OCI-LY7 (cell line): ENCODE results near the gene RP9. TPM values are rescaled to one million over a fixed set of nuclear protein-coding genes. Genes with fewer than 3 reads are reported as not detected.

Source experiments
- Bru-seq: library from RNA; stranded (reverse); fragments of 400-500 nt; gene quantifications from one replicate; lab custom pipeline; 2021; lab: Mats Ljungman, UMichigan
- BruChase-seq, 2 experiments: library from RNA; stranded (reverse); fragments of 400-500 nt; gene quantifications; one replicate each; lab custom pipeline; 2021; lab: Mats Ljungman, UMichigan
- BruUV-seq: library from RNA; stranded (reverse); fragments of 400-500 nt; replicated peaks from 2 replicates; lab custom pipeline; 2021; lab: Mats Ljungman, UMichigan
- CTCF ChIA-PET: fragments of 300-600 bp; sonication (Branson Sonifier 250); formaldehyde crosslinking; loops from one replicate; lab custom pipeline; 2022; ENCODE audit warnings: antibody characterized with exemption; ENCODE audit not compliant: unreplicated experiment; lab: Charles Lee
- POLR2A ChIA-PET: fragments of 300-600 bp; sonication (Branson Sonifier 250); formaldehyde crosslinking; loops from one replicate; lab custom pipeline; 2022; ENCODE audit warnings: antibody characterized with exemption; lab: Charles Lee
- DNase-seq: peaks from one replicate; pipeline ENCODE4 v3.0.0-alpha.2; 2015; ENCODE audit warnings: low spot score
- H2AFZ ChIP-seq: fragments of 200-600 bp; sonication (generic), shearing (Covaris generic); 2 replicates; pipeline ENCODE4 v1.6.1; 2014; ENCODE audit warnings: mild to moderate bottlenecking, antibody characterized with exemption, low read length, moderate library complexity
- H3K27ac ChIP-seq: fragments of 200-600 bp; sonication (generic); 2 replicates; pipeline ENCODE4 v1.5.1; 2014; ENCODE audit warnings: mixed run types, low read depth, mild to moderate bottlenecking, moderate library complexity, low read length, inconsistent platforms; ENCODE audit not compliant: poor library complexity, severe bottlenecking
- H3K36me3 ChIP-seq: fragments of 200-600 bp; sonication (generic); 2 replicates; pipeline ENCODE4 v1.6.1; 2014; ENCODE audit warnings: mild to moderate bottlenecking, antibody characterized with exemption, low read length, moderate library complexity, mixed read lengths; ENCODE audit not compliant: insufficient read depth
- H3K4me1 ChIP-seq: fragments of 200-600 bp; sonication (generic); 2 replicates; pipeline ENCODE4 v1.5.1; 2014; ENCODE audit warnings: mild to moderate bottlenecking, low read length; ENCODE audit not compliant: insufficient read depth, poor library complexity, severe bottlenecking
- H3K4me2 ChIP-seq: fragments of 200-600 bp; sonication (generic); 2 replicates; pipeline ENCODE4 v1.6.1; 2014; ENCODE audit warnings: mild to moderate bottlenecking, low read length
- H3K4me3 ChIP-seq: fragments of 200-600 bp; sonication (generic); 2 replicates; pipeline ENCODE4 v1.5.1; 2014; ENCODE audit warnings: mild to moderate bottlenecking, low read depth, low read length; ENCODE audit not compliant: poor library complexity, severe bottlenecking
- H3K79me2 ChIP-seq: fragments of 200-600 bp; sonication (generic); 2 replicates; pipeline ENCODE4 v1.6.1; 2016; ENCODE audit warnings: low read depth, mild to moderate bottlenecking, low read length, moderate library complexity, mixed read lengths; ENCODE audit not compliant: insufficient read depth
- H3K9me2 ChIP-seq: fragments of 200-600 bp; sonication (generic); 2 replicates; pipeline ENCODE4 v1.6.1; 2016; ENCODE audit warnings: mild to moderate bottlenecking, low read length, mixed read lengths; ENCODE audit not compliant: insufficient read depth
- H3K9me3 ChIP-seq: fragments of 200-600 bp; sonication (generic); 2 replicates; pipeline ENCODE4 v1.6.1; 2014; ENCODE audit warnings: mild to moderate bottlenecking, mixed run types, low read length, mixed read lengths
- H4K20me1 ChIP-seq: fragments of 200-600 bp; sonication (generic); 2 replicates; pipeline ENCODE4 v1.6.1; 2014; ENCODE audit warnings: mild to moderate bottlenecking, antibody characterized with exemption, low read length, moderate library complexity, mixed read lengths; ENCODE audit not compliant: insufficient read depth
- CTCF ChIP-seq: fragments of 200-600 bp; sonication (generic); conservative IDR thresholded peaks from 2 replicates; pipeline ENCODE4 v1.5.1; 2014; ENCODE audit warnings: mild to moderate bottlenecking, antibody characterized with exemption, low read length, moderate library complexity, mixed read lengths
- EZH2phosphoT487 ChIP-seq: fragments of 200-600 bp; sonication (generic); IDR thresholded peaks from 2 replicates; pipeline ENCODE4 v1.6.1; 2018; ENCODE audit warnings: low read depth, borderline replicate concordance, mild to moderate bottlenecking, mixed run types, antibody characterized with exemption, low read length, moderate library complexity, mixed read lengths
- intact Hi-C: fragments of 100-400 bp; cut with micrococcal nuclease; formaldehyde crosslinking; loops from one replicate; pipeline ENCODE4 v1.10.0; 2022; ENCODE audit not compliant: unreplicated experiment
- long read RNA-seq: library from polyadenylated mRNA; stranded (forward); transcript quantifications from one replicate; pipeline ENCODE4 v2.0.0, GENCODE V29; 2022
- total RNA-seq, 2 experiments: library from RNA; depleted of rRNA in 1 of 2; stranded (reverse); fragments of >200 nt in 1 of 2; shearing (Covaris generic) in 1 of 2; gene quantifications; 2 replicates each; pipeline ENCODE4 v1.2.3, GENCODE V29; 2014 to 2022

RP9 gene
- 21.8 and 22.0 TPM in 2 replicates for total RNA-seq (2014; rRNA removed; shearing (Covaris generic))
- total RNA-seq (2022) = 23.3 and 24.1 TPM in 2 replicates
- Bru-seq, nascent RNA = percentile 81 among the genes with signal in this experiment
- BruChase-seq, experiment 1, labeled RNA remaining after a 6-hour chase = percentile 64 among the genes with signal in this experiment
- percentile 70 among the genes with signal in this experiment for BruChase-seq, experiment 2, labeled RNA remaining after a 2-hour chase
- long read RNA-seq, transcript RP9-201 (6 exons, 1,121 nt) = major isoform, 22 of 25 reads
- long read RNA-seq, partial matches to known transcripts = 1 of 25 reads
- long read RNA-seq, other reads (novel, unspliced or antisense) = 2 of 25 reads

GRCh38 chr7:33109005-33109757, at the start of gene RP9:
Gene RP9, minus strand, starts transcription at chr7:33109404. Its CDS starts 32 bp downstream, at chr7:33109372.
- Histone ChIP-seq H3K4me1 (peaks cover 25% of the 10 kb centered on the region), H3K9me2 (no peaks in the 10 kb centered on the region), H3K27ac (peak within 1 kb of the TSS; percentile 73), H3K36me3 (peaks cover 15% of the 10 kb centered on the region; the same call in 1 of the 2 replicates), H3K79me2 (peaks cover 53% of the 10 kb centered on the region), H4K20me1 (peaks cover 17% of the 10 kb centered on the region), H2AFZ (peak within 1 kb of the TSS; percentile 93), H3K9me3 (no peaks in the 10 kb centered on the region), H3K4me3 (peak within 1 kb of the TSS; percentile 99), H3K4me2 (peak within 1 kb of the TSS; percentile 99)
- no peak for TF ChIP-seq EZH2phosphoT487
- peak; percentile 77 for TF ChIP-seq CTCF
- BruUV-seq = no TSS peak
- peak; percentile 92 for DNase-seq
- POLR2A ChIA-PET = interaction anchor here (0.6 to 2.0 kb wide), 14 partner anchors 8 to 497 kb away, joined by 3 to 10 read pairs (median 5); partner anchors contain the start of genes BBS9 and NT5C3A
- intact Hi-C loops = loop anchor here (1.0 to 10.0 kb wide), 7 partner anchors 20 to 618 kb away; partner anchors contain the start of genes BBS9 and LSM5
- CTCF ChIA-PET = interaction anchor here (1.5 to 2.7 kb wide), 3 partner anchors 46 to 263 kb away, joined by 3 to 15 read pairs (median 4); partner anchors contain the start of gene NT5C3A

GRCh38 chr7:33157781-33158180, 48.6 kb upstream of the RP9 start:
- Histone ChIP-seq H3K4me1 (no peaks in the 10 kb centered on the region), H3K79me2 (no peaks in the 10 kb centered on the region), H3K27ac (no peak overlapping the region), H3K9me3 (no peaks in the 10 kb centered on the region), H3K4me2 (no peak overlapping the region), H3K36me3 (no peaks in the 10 kb centered on the region), H2AFZ (no peak overlapping the region), H4K20me1 (peaks cover 3% of the 10 kb centered on the region; the same call in 1 of the 2 replicates), H3K4me3 (no peak overlapping the region), H3K9me2 (no peaks in the 10 kb centered on the region)
- POLR2A ChIA-PET = no interaction called here
- CTCF ChIA-PET = no interaction called here
- intact Hi-C loops = no loop called here
- no TSS peak for BruUV-seq
- DNase-seq = no peak
- TF ChIP-seq EZH2phosphoT487 (no peak), CTCF (no peak)
